ENCODE data around the gene PDE8B. TPM values are rescaled to one million over a fixed set of nuclear protein-coding genes. Genes with fewer than 3 reads are reported as not detected.

PDE8B gene
- total RNA-seq, 1 donor from 2014 or later: 0.18 TPM

GRCh38 chr5:77180167-77181081, 30.1 kb upstream of the PDE8B start:
- Histone ChIP-seq H3K9ac (ENCODE audit: low read length) (no peak overlapping the region), H3K4me3 (ENCODE audit: insufficient read depth, low read depth, low read length) (peak overlapping the region; percentile 48), H4K20me1 (ENCODE audit: insufficient read depth, low read length) (no peaks in the 10 kb centered on the region), H3K27me3 (ENCODE audit: insufficient read depth, low read length) (peaks cover 38% of the 10 kb centered on the region), H3K4me2 (ENCODE audit: low read length) (peak overlapping the region; percentile 82), H3K36me3 (ENCODE audit: insufficient read depth, low read length) (no peaks in the 10 kb centered on the region), H3K79me2 (ENCODE audit: insufficient read depth, low read length) (no peaks in the 10 kb centered on the region), H2AFZ (ENCODE audit: low read depth, low read length) (peak overlapping the region; percentile 60), H3K9me3 (ENCODE audit: insufficient read depth, low read depth, low read length) (no peaks in the 10 kb centered on the region), H3K27ac (ENCODE audit: low read depth, low read length) (no peak overlapping the region), H3K4me1 (ENCODE audit: insufficient read depth, low read length) (peaks cover 6% of the 10 kb centered on the region)
- Mint-ChIP-seq H3K4me3 (ENCODE audit: unreplicated experiment) (no peak overlapping the region), H3K27me3 (ENCODE audit: low read depth, unreplicated experiment) (peaks cover 24% of the 10 kb centered on the region), H3K4me1 (ENCODE audit: low read depth, unreplicated experiment) (no peaks in the 10 kb centered on the region), H3K9me3 (ENCODE audit: unreplicated experiment) (no peaks in the 10 kb centered on the region), H3K27ac (ENCODE audit: unreplicated experiment) (no peak overlapping the region), H3K36me3 (ENCODE audit: low read depth, unreplicated experiment) (no peaks in the 10 kb centered on the region)
- FAIRE-seq (no peak), DNase-seq (ENCODE audit: low read depth) (no peak)
- TF ChIP-seq EZH2 (IDR thresholded peaks at IDR 0.05; ENCODE audit: insufficient read depth, low read length) (peak; percentile 53), CTCF (IDR thresholded peaks at IDR 0.05; ENCODE audit: insufficient read depth, low read depth, low read length) (no peak)

GRCh38 chr5:77181173-77181572, 29.3 kb upstream of the PDE8B start:
- Mint-ChIP-seq H3K4me1 (ENCODE audit: low read depth, unreplicated experiment) (no peaks in the 10 kb centered on the region), H3K4me3 (ENCODE audit: unreplicated experiment) (no peak overlapping the region), H3K27me3 (ENCODE audit: low read depth, unreplicated experiment) (peaks cover 26% of the 10 kb centered on the region), H3K9me3 (ENCODE audit: unreplicated experiment) (no peaks in the 10 kb centered on the region), H3K27ac (ENCODE audit: unreplicated experiment) (no peak overlapping the region), H3K36me3 (ENCODE audit: low read depth, unreplicated experiment) (no peaks in the 10 kb centered on the region)
- no peak overlapping the region for H3K9ac ChIP-seq (ENCODE audit: low read length)
- H3K27ac ChIP-seq (ENCODE audit: low read depth, low read length): no peak overlapping the region
- peak overlapping the region; percentile 41 for H2AFZ ChIP-seq (ENCODE audit: low read depth, low read length)
- peak overlapping the region; percentile 33 for H3K4me2 ChIP-seq (ENCODE audit: low read length)
- no peaks in the 10 kb centered on the region for H3K36me3 ChIP-seq (ENCODE audit: insufficient read depth, low read length)
- no peak for DNase-seq (ENCODE audit: low read depth)
- H4K20me1 ChIP-seq (ENCODE audit: insufficient read depth, low read length): no peaks in the 10 kb centered on the region
- H3K4me3 ChIP-seq (ENCODE audit: insufficient read depth, low read depth, low read length): no peak overlapping the region
- peaks cover 38% of the 10 kb centered on the region for H3K27me3 ChIP-seq (ENCODE audit: insufficient read depth, low read length)
- H3K9me3 ChIP-seq (ENCODE audit: insufficient read depth, low read depth, low read length): no peaks in the 10 kb centered on the region
- no peak for FAIRE-seq
- H3K79me2 ChIP-seq (ENCODE audit: insufficient read depth, low read length): no peaks in the 10 kb centered on the region
- H3K4me1 ChIP-seq (ENCODE audit: insufficient read depth, low read length): peaks cover 6% of the 10 kb centered on the region
- TF ChIP-seq EZH2 (IDR thresholded peaks at IDR 0.05; ENCODE audit: insufficient read depth, low read length): peak; percentile 41
- no peak for TF ChIP-seq CTCF (IDR thresholded peaks at IDR 0.05; ENCODE audit: insufficient read depth, low read depth, low read length)
